ENCODE results near the gene WAPL. TPM values are rescaled to one million over a fixed set of nuclear protein-coding genes. Genes with fewer than 3 reads are reported as not detected.

Gene WAPL
- total and polyA plus RNA-seq, 5 experiments from 2014 or later: 37.0 to 67.3 (median 42.1) TPM

DNA sequence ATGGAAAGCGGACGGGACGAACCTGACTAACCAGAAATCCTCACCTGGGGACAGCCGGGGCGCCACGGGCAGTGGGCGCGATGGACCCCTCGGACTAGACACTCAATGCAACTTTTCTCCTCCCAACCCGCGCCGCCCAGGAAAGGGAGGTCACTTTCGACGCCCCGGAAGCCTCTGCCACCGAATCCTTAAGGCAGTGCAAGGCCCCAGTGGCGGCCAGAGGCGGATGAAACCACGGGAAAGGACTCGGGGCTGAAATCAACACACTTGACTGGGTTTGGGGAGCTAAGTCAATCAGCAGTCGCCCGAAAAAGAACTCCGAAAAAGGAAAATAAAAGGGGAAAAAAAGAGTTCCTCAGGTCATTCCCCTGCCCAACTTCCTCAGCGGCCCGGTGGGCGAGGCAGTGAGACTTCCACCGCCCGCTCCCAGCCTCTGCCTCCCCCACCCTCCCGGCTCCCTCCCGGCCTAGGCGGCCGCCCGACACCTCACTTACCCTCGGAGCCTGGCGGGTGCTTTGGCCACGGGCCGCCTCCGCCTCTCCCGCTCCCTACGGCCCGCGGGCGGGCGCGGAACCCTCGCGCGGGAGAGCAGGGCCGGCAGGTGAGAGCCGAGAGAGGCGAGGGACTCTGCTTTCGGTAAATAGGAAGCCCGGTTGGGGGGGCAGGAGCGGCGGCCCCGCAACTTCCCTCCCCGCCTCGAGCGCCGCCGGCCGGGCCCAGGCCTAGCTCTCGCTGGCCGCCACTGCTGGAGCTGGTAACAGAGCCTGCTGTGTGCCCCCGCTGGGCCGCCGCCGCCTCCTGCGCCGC is 518 bp downstream of the WAPL start:
- ATAC-seq (peak; percentile 47 to 51), DNase-seq (peak in 8 of 10 donors; percentile 6 to 68 (median 27))
- peaks cover 25 to 82% (median 70%) of the 10 kb centered on the region in 4 donors for H3K4me1 Mint-ChIP-seq
- H3K27me3 Mint-ChIP-seq: no peaks in the 10 kb centered on the region
- H3K4me3 Mint-ChIP-seq: peak overlapping the region; percentile 90 to 96 (median 94)
- POLR2A ChIA-PET: interaction anchor here (1.1 to 3.5 kb wide), 6 partner anchors 15 to 120 kb away, joined by 3 to 24 read pairs (median 8); no protein-coding TSS in a partner anchor
- no peaks in the 10 kb centered on the region for H3K9me3 Mint-ChIP-seq
- peaks cover 0 to 30% (median 13%) of the 10 kb centered on the region in 3 donors for H3K36me3 Mint-ChIP-seq
- peak overlapping the region; percentile 74 to 98 (median 95) for H3K27ac Mint-ChIP-seq

DNA sequence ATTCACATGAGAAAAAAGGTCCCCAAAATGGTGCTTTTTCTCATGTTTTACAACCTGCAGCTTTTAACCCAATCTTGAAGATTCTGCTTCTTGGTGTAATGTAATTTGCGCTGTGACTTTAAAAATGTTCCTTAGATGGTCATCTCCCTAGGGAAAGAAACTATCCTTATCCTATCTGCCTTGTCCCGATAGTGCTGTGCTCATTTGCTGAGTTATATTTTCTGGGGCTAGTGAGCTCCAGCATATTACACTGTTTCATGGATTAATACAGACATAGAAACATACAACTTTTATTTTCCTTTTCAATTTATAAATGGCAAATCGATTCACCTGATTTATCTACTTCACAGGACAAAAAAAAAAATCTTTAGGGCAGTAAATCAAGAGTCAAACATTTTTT is 2.8 kb downstream of the WAPL start:
- Mint-ChIP-seq H3K36me3 (peaks cover 0 to 52% (median 18%) of the 10 kb centered on the region in 3 donors), H3K4me3 (peak overlapping the region in 9 of 10 donors; percentile 3 to 94 (median 66)), H3K27me3 (no peaks in the 10 kb centered on the region), H3K9me3 (no peaks in the 10 kb centered on the region), H3K27ac (peak overlapping the region in 3 of 10 donors; percentile 10 to 63 (median 42)), H3K4me1 (peaks cover 34 to 86% (median 81%) of the 10 kb centered on the region in 4 donors)
- ATAC-seq: no peak
- no peak for DNase-seq
- POLR2A ChIA-PET: no interaction called here

GRCh38 chr10:86512137-86512536 is 9.5 kb downstream of the WAPL start:
- Mint-ChIP-seq H3K27me3 (no peaks in the 10 kb centered on the region), H3K4me1 (peaks cover 30 to 61% (median 53%) of the 10 kb centered on the region in 4 donors), H3K4me3 (peak overlapping the region in 5 of 10 donors; percentile 7 to 65 (median 61)), H3K27ac (peak overlapping the region in 8 of 10 donors; percentile 0 to 55 (median 26)), H3K9me3 (no peaks in the 10 kb centered on the region), H3K36me3 (peaks cover 0 to 65% (median 16%) of the 10 kb centered on the region in 3 donors)
- ATAC-seq (no peak), DNase-seq (no peak)
- POLR2A ChIA-PET: no interaction called here

GRCh38 chr10:86511027-86511865 is 10.3 kb downstream of the WAPL start:
- peak overlapping the region in 3 of 10 donors; percentile 9 to 66 (median 21) for H3K27ac Mint-ChIP-seq
- no peak for ATAC-seq
- H3K9me3 Mint-ChIP-seq: no peaks in the 10 kb centered on the region
- POLR2A ChIA-PET: no interaction called here
- H3K4me1 Mint-ChIP-seq: peaks cover 28 to 59% (median 51%) of the 10 kb centered on the region in 4 donors
- peaks cover 0 to 61% (median 10%) of the 10 kb centered on the region in 3 donors for H3K36me3 Mint-ChIP-seq
- H3K27me3 Mint-ChIP-seq: no peaks in the 10 kb centered on the region
- H3K4me3 Mint-ChIP-seq: peak overlapping the region in 2 of 10 donors; percentile 21 to 23
- DNase-seq: no peak

- no peak for DNase-seq
- Mint-ChIP-seq H3K27ac (no peak overlapping the region), H3K4me3 (no peak overlapping the region), H3K9me3 (no peaks in the 10 kb centered on the region), H3K36me3 (peaks cover 0 to 59% (median 5%) of the 10 kb centered on the region in 3 donors), H3K27me3 (no peaks in the 10 kb centered on the region), H3K4me1 (peaks cover 17 to 46% (median 42%) of the 10 kb centered on the region in 4 donors)
- POLR2A ChIA-PET: interaction anchor here (0.6 to 1.2 kb wide), 2 partner anchors 96 to 109 kb away, joined by 3 to 5 read pairs; no protein-coding TSS in a partner anchor
- ATAC-seq: no peak
These were observed 12.4 kb downstream of the WAPL start for GRCh38 chr10:86509145-86509544.

DNA sequence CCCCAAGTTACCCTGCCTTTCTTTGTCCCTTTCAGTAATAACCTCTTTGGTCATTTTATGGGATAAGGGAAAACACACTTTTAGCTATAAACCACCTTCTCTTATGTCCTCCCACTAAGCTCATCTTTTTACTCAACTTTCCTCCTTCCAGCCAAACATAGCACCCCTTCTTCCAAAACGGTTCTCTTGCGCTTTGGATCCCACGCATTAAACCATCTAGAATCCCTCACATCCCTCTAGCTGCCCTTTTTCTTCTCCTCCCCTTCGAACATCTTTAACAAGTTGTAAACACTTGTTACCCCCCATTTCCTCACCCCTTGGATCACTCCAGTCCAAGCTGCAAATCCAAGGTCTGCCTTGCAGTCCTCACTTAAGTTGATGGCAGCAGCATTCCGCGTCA is 13.4 kb downstream of the WAPL start:
- no peaks in the 10 kb centered on the region for H3K9me3 Mint-ChIP-seq
- no peak overlapping the region for H3K4me3 Mint-ChIP-seq
- POLR2A ChIA-PET: no interaction called here
- peaks cover 0 to 55% (median 5%) of the 10 kb centered on the region in 3 donors for H3K36me3 Mint-ChIP-seq
- peaks cover 10 to 44% (median 35%) of the 10 kb centered on the region in 4 donors for H3K4me1 Mint-ChIP-seq
- H3K27ac Mint-ChIP-seq: no peak overlapping the region
- no peak for ATAC-seq
- no peaks in the 10 kb centered on the region for H3K27me3 Mint-ChIP-seq
- no peak for DNase-seq

GRCh38 chr10:86506499-86506898 is 15.1 kb downstream of the WAPL start:
- peaks cover 9 to 41% (median 35%) of the 10 kb centered on the region in 4 donors for H3K4me1 Mint-ChIP-seq
- ATAC-seq (peak in 1 of 2 donors; percentile 23), DNase-seq (no peak)
- no peaks in the 10 kb centered on the region for H3K27me3 Mint-ChIP-seq
- no peaks in the 10 kb centered on the region for H3K9me3 Mint-ChIP-seq
- POLR2A ChIA-PET: interaction anchor here (1.3 kb wide), 1 partner anchor 106 kb away, joined by 3 read pairs; no protein-coding TSS in a partner anchor
- peak overlapping the region in 4 of 10 donors; percentile 5 to 65 (median 18) for H3K4me3 Mint-ChIP-seq
- H3K36me3 Mint-ChIP-seq: peaks cover 0 to 53% (median 9%) of the 10 kb centered on the region in 3 donors
- peak overlapping the region in 7 of 10 donors; percentile 20 to 80 (median 49) for H3K27ac Mint-ChIP-seq

GRCh38 chr10:86506062-86506461 is 15.5 kb downstream of the WAPL start:
- H3K36me3 Mint-ChIP-seq: peaks cover 0 to 53% (median 9%) of the 10 kb centered on the region in 3 donors
- DNase-seq (no peak), ATAC-seq (no peak)
- H3K27me3 Mint-ChIP-seq: no peaks in the 10 kb centered on the region
- no peaks in the 10 kb centered on the region for H3K9me3 Mint-ChIP-seq
- peak overlapping the region in 8 of 10 donors; percentile 23 to 80 (median 60) for H3K27ac Mint-ChIP-seq
- peaks cover 11 to 43% (median 37%) of the 10 kb centered on the region in 4 donors for H3K4me1 Mint-ChIP-seq
- POLR2A ChIA-PET: interaction anchor here (1.3 kb wide), 1 partner anchor 105 kb away, joined by 3 read pairs; no protein-coding TSS in a partner anchor
- peak overlapping the region in 5 of 10 donors; percentile 14 to 65 (median 30) for H3K4me3 Mint-ChIP-seq

GRCh38 chr10:86504510-86504909 is 17.1 kb downstream of the WAPL start:
- DNase-seq (no peak), ATAC-seq (no peak)
- H3K4me1 Mint-ChIP-seq: peaks cover 22 to 58% (median 49%) of the 10 kb centered on the region in 4 donors
- POLR2A ChIA-PET: no interaction called here
- no peaks in the 10 kb centered on the region for H3K27me3 Mint-ChIP-seq
- H3K4me3 Mint-ChIP-seq: peak overlapping the region in 1 of 10 donors; percentile 16
- H3K9me3 Mint-ChIP-seq: no peaks in the 10 kb centered on the region
- H3K27ac Mint-ChIP-seq: peak overlapping the region in 1 of 10 donors; percentile 11
- H3K36me3 Mint-ChIP-seq: peaks cover 5 to 61% (median 17%) of the 10 kb centered on the region in 3 donors

DNA sequence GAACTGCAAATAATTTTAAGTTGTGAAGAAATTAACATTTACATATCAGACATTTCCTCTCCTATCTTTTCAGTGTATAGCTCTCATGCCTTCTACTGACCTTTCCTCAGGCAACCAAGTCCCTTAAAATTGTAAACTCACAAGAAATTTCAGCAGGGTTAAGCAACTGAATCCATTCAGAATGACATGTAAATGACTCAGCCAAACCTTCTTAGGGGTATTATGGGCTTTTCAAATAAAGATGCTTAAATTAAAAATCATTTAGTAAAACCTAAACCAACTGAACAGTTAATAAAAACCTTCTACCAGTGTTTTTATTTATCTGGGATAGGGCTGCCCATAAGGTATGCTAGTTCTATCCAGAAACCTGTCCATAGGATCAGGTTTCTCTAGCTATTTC is 20.7 kb downstream of the WAPL start:
- Mint-ChIP-seq H3K9me3 (no peaks in the 10 kb centered on the region), H3K4me3 (no peak overlapping the region), H3K27me3 (no peaks in the 10 kb centered on the region), H3K36me3 (peaks cover 5 to 88% (median 21%) of the 10 kb centered on the region in 3 donors), H3K4me1 (peaks cover 26 to 63% (median 56%) of the 10 kb centered on the region in 4 donors), H3K27ac (peak overlapping the region in 3 of 10 donors; percentile 24 to 64 (median 41))
- no peak for DNase-seq
- POLR2A ChIA-PET: no interaction called here
- no peak for ATAC-seq

GRCh38 chr10:86498598-86498997 is 23.0 kb downstream of the WAPL start:
- no peak overlapping the region for H3K4me3 Mint-ChIP-seq

DNA sequence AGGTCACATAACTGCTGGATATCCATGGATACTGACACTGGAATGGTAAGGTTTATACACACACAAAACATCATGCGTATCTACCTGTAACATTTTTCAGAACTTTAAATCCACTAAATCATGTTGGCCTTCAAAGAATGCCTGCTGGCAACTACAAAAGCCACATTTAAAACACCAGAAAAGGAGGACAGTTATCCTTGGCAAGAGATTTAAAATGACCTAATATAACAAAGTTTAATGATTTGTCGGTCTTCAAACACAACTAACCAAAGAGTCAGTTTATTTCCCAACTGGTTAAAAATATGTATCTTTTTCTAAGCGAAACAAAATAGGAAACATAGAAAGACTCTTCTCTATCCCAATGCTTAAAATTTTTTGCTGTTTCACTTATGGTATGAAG is 24.0 kb downstream of the WAPL start:
- DNase-seq (no peak), ATAC-seq (no peak)
- no peaks in the 10 kb centered on the region for H3K9me3 Mint-ChIP-seq
- peak overlapping the region in 4 of 10 donors; percentile 3 to 39 (median 19) for H3K27ac Mint-ChIP-seq
- H3K36me3 Mint-ChIP-seq: peaks cover 5 to 89% (median 19%) of the 10 kb centered on the region in 3 donors
- peaks cover 23 to 54% (median 45%) of the 10 kb centered on the region in 4 donors for H3K4me1 Mint-ChIP-seq
- no peaks in the 10 kb centered on the region for H3K27me3 Mint-ChIP-seq
- POLR2A ChIA-PET: no interaction called here
- no peak overlapping the region for H3K4me3 Mint-ChIP-seq

More at GRCh38 chr10:86498598-86498997, 23.0 kb downstream of the WAPL start:
- Mint-ChIP-seq H3K9me3 (no peaks in the 10 kb centered on the region), H3K27me3 (no peaks in the 10 kb centered on the region), H3K4me1 (peaks cover 28 to 61% (median 54%) of the 10 kb centered on the region in 4 donors), H3K27ac (peak overlapping the region in 3 of 10 donors; percentile 40 to 73 (median 43)), H3K36me3 (peaks cover 5 to 91% (median 25%) of the 10 kb centered on the region in 3 donors)
- DNase-seq: no peak
- no peak for ATAC-seq
- POLR2A ChIA-PET: no interaction called here
